ENCODE measurements around the gene MAP3K3.

GRCh38 chr17:63697341-63698286 is 75.4 kb downstream of the MAP3K3 start:
- no peak for TF ChIP-seq LEF1 (IDR thresholded peaks at IDR 0.05; ENCODE audit: borderline replicate concordance)
- TF ChIP-seq TARDBP (IDR thresholded peaks at IDR 0.05), result no peak
- no peak for TF ChIP-seq ZNF384 (IDR thresholded peaks at IDR 0.05)
- no peak for TF ChIP-seq ELF4 (IDR thresholded peaks at IDR 0.05)
- TF ChIP-seq FOXK2 (IDR thresholded peaks at IDR 0.05), result no peak
- no peak for TF ChIP-seq HDGF (IDR thresholded peaks at IDR 0.05; ENCODE audit: borderline replicate concordance)

Measured in HEK293T (cell line).